SU-DHL-6 (cell line): ENCODE measurements around the gene CCDC187.

ENCODE experiments used
- EZH2phosphoT487 ChIP-seq: fragments of 200-600 bp; sonication (generic), shearing (Covaris generic); conservative IDR thresholded peaks from 2 replicates; pipeline ENCODE4 v1.6.1; 2018; ENCODE audit warnings: mild to moderate bottlenecking, antibody characterized with exemption, low read length, moderate library complexity, mixed read lengths
- TF ChIP-seq, protein P1 (sequence below): fragments of 200-600 bp; sonication (generic); IDR thresholded peaks from one replicate; pipeline ENCODE4 v1.5.1; 2017; ENCODE audit warnings: antibody characterized with exemption, mild to moderate bottlenecking, low read length, moderate library complexity; ENCODE audit not compliant: insufficient read depth, poor library complexity, severe bottlenecking

DNA sequence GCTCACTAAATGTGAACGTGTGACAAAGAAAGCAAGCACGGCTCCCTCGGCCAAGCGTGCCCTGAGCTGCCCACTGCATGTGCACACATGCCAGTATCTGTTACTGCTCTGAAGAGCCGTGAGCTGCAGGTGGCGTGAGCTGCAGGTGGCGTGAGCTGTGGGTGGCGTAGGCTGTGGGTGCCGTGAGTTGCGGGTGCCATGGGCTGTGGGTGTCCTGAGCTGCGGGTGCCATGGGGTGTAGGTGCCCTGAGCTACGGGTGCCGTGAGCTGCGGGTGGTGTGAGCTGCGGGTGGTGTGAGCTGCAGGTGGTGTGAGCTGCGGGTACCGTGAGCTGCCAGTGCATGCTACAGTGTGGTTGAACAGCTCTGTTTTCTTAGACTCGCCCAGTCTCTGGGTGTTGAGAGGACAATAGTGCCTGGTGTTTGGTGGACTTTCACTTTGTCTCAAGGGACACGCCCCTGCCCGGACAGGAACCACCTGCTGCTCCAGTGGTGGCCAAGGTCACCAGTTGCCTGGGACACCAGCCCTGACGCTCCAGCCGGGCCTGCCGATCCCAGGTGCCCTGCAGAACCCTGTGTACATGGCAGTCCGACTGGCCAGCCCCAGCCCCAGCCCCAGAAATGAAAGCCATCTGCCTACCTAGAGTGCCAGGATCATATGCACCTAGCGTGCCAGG, 6.7 kb downstream of the CCDC187 start:
- TF ChIP-seq EZH2phosphoT487, result no peak
- TF ChIP-seq, protein P1, sequence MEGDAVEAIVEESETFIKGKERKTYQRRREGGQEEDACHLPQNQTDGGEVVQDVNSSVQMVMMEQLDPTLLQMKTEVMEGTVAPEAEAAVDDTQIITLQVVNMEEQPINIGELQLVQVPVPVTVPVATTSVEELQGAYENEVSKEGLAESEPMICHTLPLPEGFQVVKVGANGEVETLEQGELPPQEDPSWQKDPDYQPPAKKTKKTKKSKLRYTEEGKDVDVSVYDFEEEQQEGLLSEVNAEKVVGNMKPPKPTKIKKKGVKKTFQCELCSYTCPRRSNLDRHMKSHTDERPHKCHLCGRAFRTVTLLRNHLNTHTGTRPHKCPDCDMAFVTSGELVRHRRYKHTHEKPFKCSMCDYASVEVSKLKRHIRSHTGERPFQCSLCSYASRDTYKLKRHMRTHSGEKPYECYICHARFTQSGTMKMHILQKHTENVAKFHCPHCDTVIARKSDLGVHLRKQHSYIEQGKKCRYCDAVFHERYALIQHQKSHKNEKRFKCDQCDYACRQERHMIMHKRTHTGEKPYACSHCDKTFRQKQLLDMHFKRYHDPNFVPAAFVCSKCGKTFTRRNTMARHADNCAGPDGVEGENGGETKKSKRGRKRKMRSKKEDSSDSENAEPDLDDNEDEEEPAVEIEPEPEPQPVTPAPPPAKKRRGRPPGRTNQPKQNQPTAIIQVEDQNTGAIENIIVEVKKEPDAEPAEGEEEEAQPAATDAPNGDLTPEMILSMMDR, result no peak
